Endothelial cell (in vitro differentiated cells): ENCODE data around the gene SEMA7A. TPM values are rescaled to one million over a fixed set of nuclear protein-coding genes. Genes with fewer than 3 reads are reported as not detected.
A peak's percentile ranks its signal among the peaks of the same experiment; 100 is the strongest.

Experiments used
- DNase-seq: peaks from one replicate; pipeline ENCODE4 v3.0.0; 2021; ENCODE audit warnings: low spot score
- H3K27ac Mint-ChIP-seq: one replicate; pipeline ENCODE4 v1.8.0; 2021; ENCODE audit warnings: mixed read lengths, inconsistent platforms; ENCODE audit not compliant: unreplicated experiment
- H3K27me3 Mint-ChIP-seq: one replicate; pipeline ENCODE4 v1.8.0; 2021; ENCODE audit warnings: mild to moderate bottlenecking, moderate library complexity, mixed read lengths, inconsistent platforms; ENCODE audit not compliant: unreplicated experiment
- H3K36me3 Mint-ChIP-seq: one replicate; pipeline ENCODE4 v1.8.0; 2021; ENCODE audit warnings: mild to moderate bottlenecking, low read depth, mixed read lengths, inconsistent platforms; ENCODE audit not compliant: unreplicated experiment
- H3K4me1 Mint-ChIP-seq: one replicate; pipeline ENCODE4 v1.8.0; 2021; ENCODE audit warnings: mild to moderate bottlenecking, mixed read lengths, inconsistent platforms; ENCODE audit not compliant: unreplicated experiment
- H3K4me3 Mint-ChIP-seq: one replicate; pipeline ENCODE4 v1.8.0; 2021; ENCODE audit warnings: mild to moderate bottlenecking, mixed read lengths, inconsistent platforms; ENCODE audit not compliant: unreplicated experiment
- H3K9me3 Mint-ChIP-seq: one replicate; pipeline ENCODE4 v1.8.0; 2021; ENCODE audit warnings: mixed read lengths, inconsistent platforms; ENCODE audit not compliant: unreplicated experiment
- CTCF ChIP-seq: fragments of 200-600 bp; sonication (generic); IDR thresholded peaks from one replicate; pipeline ENCODE4 v1.5.0; 2021; ENCODE audit warnings: antibody characterized with exemption; ENCODE audit not compliant: unreplicated experiment
- total RNA-seq: library from RNA; stranded (reverse); fragmentation: NEBNext Ultra II Directional; extraction: Animal tissue kit (Norgen Biotek cat#: 25700); gene quantifications from one replicate; pipeline ENCODE4 v1.2.1, GENCODE V29; 2021; ENCODE audit not compliant: unreplicated experiment

The SEMA7A gene
- total RNA-seq, 1 donor from 2014 or later: 41.4 TPM

- Mint-ChIP-seq H3K9me3 (no peaks in the 10 kb centered on the region), H3K27ac (no peak overlapping the region), H3K27me3 (peaks cover 1% of the 10 kb centered on the region), H3K4me3 (peak overlapping the region; percentile 18), H3K4me1 (peaks cover 3% of the 10 kb centered on the region), H3K36me3 (peaks cover 41% of the 10 kb centered on the region)
- DNase-seq: no peak
- no peak for TF ChIP-seq CTCF
Observed at GRCh38 chr15:74414081-74414580, 19.6 kb downstream of the SEMA7A start.

DNA sequence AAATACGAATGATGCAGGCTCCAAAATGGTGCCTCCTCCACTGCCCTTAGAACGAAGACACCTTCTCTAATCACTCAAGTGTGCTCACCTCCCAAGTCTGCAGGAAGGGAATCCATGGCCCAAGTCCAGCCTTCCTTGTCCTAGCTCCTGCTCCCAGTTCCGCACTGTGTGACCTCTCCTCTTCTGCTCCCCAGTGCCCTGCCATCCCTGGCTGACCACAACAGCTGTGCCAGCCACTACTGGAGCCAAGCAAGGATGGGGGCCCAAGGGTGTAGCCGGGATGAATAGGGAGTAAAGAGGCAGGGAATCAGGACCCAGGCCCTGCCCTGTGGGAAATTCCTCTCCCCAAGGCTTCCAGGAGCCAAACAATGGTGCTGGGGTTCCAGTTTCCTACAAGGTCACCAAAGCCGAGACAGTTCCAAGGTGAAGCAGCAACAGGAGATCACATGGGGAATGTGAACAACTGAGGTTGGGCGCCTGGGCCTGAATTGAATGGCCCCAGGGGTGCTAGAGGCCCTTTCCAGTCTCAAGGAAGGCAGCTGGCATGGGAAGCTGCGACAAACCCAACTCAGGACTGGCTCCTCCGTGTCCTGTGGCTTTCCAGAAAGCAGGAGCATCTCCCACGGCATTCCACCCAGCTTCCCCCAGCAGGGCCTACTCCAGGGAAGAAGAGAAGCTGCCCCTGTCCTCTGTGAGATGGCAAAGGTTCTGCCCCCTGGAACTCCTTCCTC is 20.2 kb downstream of the SEMA7A start:
- Mint-ChIP-seq H3K4me1 (peaks cover 3% of the 10 kb centered on the region), H3K4me3 (peak overlapping the region; percentile 44), H3K27me3 (peaks cover 4% of the 10 kb centered on the region), H3K27ac (peak overlapping the region; percentile 17), H3K9me3 (no peaks in the 10 kb centered on the region), H3K36me3 (peaks cover 41% of the 10 kb centered on the region)
- no peak for DNase-seq
- TF ChIP-seq CTCF: no peak

DNA sequence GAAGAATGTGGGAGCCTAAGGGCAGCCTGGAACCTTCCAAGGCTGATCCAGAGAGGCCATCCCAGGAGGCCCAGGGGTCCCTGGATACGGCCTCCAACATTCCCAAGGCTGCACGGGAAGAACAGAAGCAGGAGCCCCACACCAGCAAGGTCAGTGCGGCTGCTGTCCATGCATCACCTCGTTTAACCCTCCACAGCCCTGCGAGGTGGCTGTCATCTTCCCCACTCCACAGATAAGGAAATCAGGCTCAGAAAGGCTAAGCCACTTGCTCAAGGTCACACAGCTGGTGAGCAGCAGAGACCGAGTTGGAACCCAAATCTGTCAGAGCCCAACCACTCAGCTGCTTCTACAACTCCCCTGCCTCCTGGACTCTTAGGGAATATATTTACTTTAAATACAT is 21.6 kb downstream of the SEMA7A start:
- Mint-ChIP-seq H3K4me1 (peaks cover 3% of the 10 kb centered on the region), H3K36me3 (peaks cover 41% of the 10 kb centered on the region), H3K4me3 (no peak overlapping the region), H3K27ac (no peak overlapping the region), H3K27me3 (peaks cover 8% of the 10 kb centered on the region), H3K9me3 (no peaks in the 10 kb centered on the region)
- DNase-seq: no peak
- no peak for TF ChIP-seq CTCF

DNA sequence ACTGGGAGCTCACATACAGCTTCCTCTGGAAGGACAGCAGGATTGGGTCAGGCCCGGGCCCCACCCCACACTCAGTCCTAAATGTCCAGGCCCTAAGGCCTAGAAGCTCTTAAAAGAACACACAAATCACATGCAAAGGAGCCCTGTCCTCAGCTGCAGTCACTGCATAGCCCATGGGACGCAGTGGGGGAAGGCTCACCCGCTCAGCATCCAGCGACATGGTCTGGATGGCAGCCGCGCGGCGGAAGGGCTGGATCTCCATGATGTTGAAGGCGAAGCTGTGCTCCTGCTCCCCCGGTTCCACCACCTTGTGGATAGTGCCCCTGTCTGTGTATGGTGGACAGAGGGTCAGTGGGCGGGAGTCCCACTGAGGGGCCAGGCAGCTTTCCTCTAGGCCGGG is 22.1 kb downstream of the SEMA7A start:
- Mint-ChIP-seq H3K27ac (no peak overlapping the region), H3K4me1 (peaks cover 3% of the 10 kb centered on the region), H3K27me3 (peaks cover 8% of the 10 kb centered on the region), H3K36me3 (peaks cover 41% of the 10 kb centered on the region), H3K4me3 (no peak overlapping the region), H3K9me3 (no peaks in the 10 kb centered on the region)
- no peak for DNase-seq
- no peak for TF ChIP-seq CTCF

GRCh38 chr15:74410502-74410901 is 23.3 kb downstream of the SEMA7A start:
- Mint-ChIP-seq H3K4me3 (no peak overlapping the region), H3K4me1 (peaks cover 3% of the 10 kb centered on the region), H3K27ac (no peak overlapping the region), H3K27me3 (peaks cover 10% of the 10 kb centered on the region), H3K36me3 (peaks cover 32% of the 10 kb centered on the region), H3K9me3 (no peaks in the 10 kb centered on the region)
- no peak for DNase-seq
- no peak for TF ChIP-seq CTCF
